Stimulated activated CD4-positive, alpha-beta T cell treated with anti-CD3 and anti-CD28 coated beads, Interleukin-4, amount 100 ng/mL, for 24 hours (primary cell): ENCODE results near the gene CYP11A1.
"Not testable (repeated sequence)": the region's sequence is repeated elsewhere in the genome, so short reads cannot be mapped to it uniquely, and the experiment has no call there.

Experiments
- DNase-seq: peaks from one replicate; pipeline ENCODE4 v3.0.0-alpha.2; 2020

The CYP11A1 gene

DNA sequence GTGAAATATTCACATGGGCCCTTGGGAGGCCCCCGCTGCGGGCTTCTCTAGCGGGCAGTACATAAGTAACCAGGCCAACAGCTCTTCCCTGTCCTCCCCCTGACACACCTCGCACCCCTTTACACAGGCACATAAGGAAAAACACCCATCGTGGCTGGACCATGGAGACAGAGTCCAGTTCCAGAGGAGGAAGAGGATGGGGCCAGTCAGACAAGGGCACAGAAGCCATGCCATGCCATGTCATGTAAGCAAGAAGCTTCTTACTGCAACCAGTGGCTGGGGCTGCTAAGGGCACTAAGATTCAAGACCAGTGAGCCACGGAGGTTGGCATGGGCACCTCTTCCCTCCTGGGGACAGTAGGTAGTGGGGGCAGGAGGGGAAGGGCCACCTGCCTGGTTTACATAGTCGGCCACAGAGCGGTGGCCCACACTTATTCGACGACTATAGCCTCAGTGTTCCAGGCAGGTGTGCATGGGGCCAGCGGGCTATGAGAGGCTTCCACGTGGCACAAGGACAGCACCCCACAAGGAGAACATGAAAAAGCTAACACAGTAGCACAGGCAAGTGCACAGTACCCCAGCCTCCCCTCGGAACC, 5.7 kb upstream of the CYP11A1 start:
- DNase-seq, result no peak

GRCh38 chr15:74370471-74370870, 3.0 kb upstream of the CYP11A1 start:
- no peak for DNase-seq

GRCh38 chr15:74369756-74370155, 2.3 kb upstream of the CYP11A1 start:
- no peak for DNase-seq

GRCh38 chr15:74369084-74369745, 1.8 kb upstream of the CYP11A1 start:
- DNase-seq, result no peak

DNA sequence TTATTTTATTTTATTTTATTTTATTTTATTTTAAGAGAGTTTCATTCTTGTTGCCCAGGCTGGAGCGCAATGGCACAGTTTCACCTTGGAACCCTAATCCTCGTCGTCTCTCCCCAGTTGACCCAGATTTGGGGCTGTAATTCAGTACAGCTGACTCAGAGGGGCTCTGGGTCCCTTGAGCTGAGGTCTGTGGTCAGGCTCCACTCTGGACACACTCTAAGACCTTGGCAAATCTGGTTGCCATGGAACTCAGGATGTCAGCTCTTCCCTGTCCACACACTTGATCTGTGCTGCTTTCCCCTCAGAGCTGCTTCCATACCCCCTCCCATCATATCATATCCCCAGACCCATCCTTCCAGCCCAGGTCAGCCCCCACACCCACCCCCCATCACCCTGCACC, 675 bp upstream of the CYP11A1 start:
- no peak for DNase-seq

DNA sequence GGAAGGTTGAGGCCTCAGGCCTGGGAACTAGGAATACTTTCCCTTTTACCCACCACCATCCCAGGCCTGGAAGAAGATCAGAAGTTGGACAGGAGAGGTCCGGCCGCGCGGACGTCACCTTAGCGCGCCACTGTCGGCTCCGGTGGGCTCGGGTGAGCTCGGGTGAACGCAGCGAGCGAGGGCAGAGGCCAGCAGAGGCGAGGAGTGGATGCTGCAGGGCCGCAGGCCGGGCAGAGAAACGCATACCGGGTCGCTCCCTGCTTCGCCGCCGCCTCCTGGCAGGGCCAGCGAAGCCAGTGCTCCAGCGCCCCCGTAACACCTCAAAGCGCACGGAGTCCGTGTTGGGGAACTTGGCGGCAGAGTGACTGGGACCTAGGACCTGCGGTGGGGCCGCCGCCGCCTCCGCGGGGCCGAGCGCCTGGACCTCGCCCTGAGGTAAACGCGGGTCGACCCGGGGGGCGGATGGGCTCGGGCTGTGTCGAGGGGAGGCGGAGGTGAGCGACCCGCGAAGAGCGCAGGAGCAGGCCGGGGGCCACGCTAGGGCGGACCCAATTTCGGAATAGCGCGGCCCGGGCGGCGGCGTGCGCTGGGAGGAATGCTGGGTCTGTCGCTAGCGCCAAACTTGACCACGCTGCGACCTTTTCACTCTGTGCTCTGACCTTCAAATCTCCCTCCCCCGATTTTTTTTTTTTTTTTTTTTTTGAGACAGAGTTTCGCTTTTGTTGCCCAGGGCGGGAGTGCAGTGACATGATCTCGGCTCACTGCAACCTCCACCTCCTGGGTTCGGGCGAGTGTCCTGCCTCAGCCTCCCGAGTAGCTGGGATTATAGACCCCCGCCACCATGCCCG, 1.6 kb downstream of the CYP11A1 start:
- DNase-seq, result no peak

DNA sequence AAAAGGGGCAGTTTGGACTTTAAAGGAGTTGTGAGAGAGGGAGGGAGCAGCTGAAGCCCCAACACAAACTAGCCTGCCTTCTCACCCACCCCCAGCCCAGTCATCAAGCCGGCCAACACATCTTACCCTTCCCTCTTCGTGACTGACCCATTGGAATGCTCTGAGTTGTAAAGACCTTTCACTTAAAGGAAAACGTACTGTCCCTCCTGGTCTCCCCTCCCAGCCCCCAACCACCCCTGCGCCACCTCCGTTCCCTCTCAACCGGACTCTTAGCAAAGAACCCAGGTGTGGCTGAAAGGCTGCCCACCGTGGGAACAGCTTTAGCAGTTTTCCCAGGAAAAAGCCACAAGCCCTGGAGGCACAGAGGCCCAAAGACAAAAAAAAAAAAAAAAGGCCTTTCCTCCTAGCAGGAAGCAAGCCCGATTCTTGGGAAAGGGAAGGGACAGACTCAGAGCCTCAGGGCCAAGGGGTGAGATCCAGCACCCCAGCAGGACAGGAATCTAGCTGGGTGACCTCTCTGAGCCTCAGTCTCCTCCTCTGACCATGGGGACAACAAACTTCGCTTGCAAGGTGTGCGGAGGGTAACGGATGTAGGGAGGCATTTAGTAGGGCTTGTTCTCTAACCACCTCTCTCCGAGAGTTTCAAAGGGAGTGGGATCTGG, 2.4 kb downstream of the CYP11A1 start:
- DNase-seq, result no peak

GRCh38 chr15:74362482-74362881, 5.0 kb downstream of the CYP11A1 start:
- DNase-seq, result no peak

GRCh38 chr15:74360855-74361254, 6.6 kb downstream of the CYP11A1 start:
- not testable (repeated sequence) for DNase-seq

DNA sequence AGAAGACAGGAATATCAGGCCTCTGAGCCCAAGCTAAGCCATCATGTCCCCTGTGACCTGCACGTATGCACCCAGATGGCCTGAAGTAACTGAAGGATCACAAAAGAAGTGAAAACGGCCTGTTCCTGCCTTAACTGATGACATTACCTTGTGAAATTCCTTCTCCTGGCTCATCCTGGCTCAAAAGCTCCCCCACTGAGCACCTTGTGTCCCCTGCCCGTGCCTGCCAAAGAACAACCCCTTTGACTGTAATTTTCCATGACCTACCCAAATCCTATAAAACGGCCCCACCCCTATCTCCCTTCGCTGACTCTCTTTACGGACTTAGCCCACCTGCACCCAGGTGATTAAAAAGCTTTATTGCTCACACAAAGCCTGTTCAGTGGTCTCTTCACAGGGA, 8.1 kb downstream of the CYP11A1 start:
- DNase-seq, result not testable (repeated sequence)

DNA sequence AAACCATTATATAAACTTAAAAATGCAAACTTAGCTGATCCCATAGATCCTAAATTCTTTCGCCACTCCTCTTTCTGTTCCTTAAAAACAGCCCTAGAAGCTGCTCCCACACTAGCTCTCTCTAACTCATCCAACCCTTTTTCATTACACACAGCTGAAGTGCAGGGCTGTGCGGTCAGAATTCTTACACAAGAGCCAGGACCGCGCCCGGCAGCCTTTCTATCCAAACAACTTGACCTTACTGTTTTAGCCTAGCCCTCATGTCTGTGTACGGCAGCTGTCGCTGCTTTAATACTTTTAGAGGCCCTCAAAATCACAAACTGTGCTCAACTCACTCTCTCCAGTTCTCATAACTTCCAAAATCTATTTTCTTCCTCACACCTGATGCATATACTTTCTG, 9.9 kb downstream of the CYP11A1 start:
- not testable (repeated sequence) for DNase-seq

GRCh38 chr15:74356050-74356449, 11.4 kb downstream of the CYP11A1 start:
- DNase-seq, result not testable (repeated sequence)

- not testable (repeated sequence) for DNase-seq
These were observed 13.5 kb downstream of the CYP11A1 start for GRCh38 chr15:74353992-74354391.

DNA sequence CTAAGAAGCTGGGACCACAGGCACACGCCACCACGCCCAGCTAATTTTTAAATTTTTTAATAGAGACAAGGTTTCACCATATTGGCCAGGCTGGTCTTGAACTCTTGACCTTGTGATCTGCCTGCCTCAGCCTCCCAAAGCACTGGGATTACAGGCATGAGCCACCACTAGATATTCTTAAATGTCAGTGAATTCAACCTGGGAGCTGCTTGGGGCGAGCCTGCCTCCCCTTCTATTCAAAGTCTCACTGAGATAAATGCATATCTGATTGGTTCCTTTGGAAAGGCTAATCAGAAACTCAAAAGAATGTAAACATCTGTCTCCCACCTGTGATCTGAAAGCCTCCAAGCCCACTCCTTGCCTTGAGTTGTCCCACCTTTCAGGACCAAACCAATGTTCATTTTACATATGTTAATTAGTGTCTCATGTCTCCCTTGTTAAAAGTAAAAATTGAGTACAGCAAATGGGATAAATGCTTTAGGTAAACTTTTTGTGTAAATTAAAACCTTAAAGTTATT, 15.0 kb downstream of the CYP11A1 start:
- DNase-seq, result no peak

DNA sequence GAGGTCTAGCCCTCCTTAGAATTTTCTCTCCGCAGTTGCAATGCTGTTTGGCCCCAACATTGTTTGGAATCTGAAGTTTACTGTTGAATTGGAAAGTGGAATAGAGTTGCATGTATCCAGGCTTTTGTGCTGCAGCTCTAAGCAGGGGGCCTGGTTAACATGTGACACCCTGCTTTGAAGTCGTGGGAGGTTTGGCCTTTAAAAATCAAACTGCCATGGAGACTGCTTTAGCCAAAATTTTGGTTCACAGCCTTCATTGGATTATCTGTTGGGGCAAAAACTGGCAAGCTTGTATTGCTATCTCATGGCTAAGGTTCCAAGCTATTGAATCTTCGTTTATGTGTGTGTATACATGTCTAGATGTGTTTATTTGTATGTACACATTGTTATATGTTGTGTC, 15.8 kb downstream of the CYP11A1 start:
- DNase-seq, result no peak

DNA sequence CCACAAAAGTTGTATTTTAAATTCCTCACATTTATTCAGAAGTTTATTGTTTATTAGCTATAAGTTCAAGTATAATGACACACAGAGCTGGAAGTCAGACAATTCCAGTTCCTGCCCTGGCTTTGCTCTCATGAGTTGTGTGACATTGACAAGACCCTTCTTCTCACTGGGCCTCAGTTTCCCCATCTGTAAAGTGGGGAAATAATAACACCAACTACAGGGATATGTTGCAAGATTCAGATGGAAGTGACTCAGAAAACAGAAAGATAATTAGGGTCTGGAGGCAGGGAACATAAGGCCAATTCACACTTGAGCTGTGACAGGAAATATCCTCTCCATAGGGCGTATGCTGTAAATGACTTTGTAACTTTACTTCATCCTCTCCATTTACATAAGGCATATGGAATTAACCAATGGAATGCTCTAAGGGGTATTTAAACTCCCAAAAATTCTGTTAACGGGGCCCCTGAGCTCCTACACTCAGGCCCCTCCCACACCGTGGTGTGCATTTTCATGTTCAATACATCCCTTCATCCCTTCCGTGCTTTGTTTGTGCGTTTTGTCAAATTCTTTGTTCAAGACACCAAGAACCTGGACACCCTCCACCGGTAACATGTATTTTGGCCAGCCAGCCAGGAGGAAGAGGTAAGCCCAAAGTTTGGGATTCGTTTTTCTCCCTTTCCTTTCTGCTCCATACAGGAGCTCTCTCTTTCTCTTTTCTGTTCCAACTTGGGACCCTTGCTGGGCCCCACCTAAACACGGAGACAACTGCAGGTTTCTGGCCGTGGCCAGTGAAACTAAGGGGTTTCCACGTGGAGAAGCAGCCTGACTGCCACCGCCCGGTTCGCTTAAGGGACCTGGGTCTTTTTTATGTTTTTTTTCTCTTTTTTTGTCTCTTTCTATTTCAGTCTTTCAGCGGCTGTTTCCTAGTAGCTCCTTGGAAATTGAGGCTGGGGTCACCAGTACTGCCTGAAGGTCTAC, 16.9 kb downstream of the CYP11A1 start:
- DNase-seq, result no peak

DNA sequence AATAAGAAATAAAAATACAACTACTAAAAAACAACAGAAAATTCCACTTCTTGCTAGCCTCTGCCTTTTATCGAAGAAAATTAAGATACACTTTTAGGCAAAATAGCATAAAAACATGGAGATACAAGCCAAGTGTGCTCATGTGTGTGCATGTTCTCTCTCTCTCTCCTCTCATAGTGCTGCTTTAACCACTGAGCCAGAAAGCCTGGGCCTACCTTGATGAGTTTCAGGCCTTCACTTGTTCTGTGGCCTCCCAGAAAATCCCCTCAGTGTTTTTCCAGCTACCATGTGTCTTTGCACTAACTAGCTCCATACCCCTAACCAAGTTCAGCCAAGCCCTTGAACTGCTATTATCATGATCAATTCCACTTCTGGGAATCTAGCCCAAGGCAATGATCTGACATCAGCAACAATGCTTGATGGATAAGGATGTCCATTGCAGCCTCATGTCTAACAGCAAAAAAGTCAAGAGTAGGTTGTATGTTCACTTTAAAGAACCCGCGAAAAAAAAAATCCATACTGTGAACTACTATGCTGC, 18.1 kb downstream of the CYP11A1 start:
- no peak for DNase-seq

DNA sequence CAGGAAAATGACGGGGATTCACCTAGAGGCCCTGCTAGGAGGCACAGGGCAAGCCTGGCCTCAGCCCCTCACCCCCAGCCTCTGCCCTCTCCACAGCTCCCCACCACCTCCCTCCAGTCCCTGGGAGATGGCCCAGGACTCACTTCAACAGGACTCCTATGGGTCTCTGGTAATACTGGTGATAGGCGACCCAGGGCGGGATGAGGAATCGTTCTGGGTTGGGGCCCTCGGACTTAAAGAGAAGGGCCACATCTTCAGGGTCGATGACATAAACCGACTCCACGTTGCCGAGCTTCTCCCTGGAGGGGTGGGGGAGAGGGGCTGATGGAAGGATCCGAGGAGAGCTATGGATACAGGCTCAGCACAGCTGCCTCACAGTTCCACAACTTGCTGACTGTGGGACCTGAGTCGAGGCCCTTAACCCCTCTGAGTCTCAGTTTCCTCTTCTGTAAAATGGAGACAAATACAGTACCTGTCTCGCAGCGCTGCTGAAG, 19.6 kb downstream of the CYP11A1 start:
- no peak for DNase-seq

DNA sequence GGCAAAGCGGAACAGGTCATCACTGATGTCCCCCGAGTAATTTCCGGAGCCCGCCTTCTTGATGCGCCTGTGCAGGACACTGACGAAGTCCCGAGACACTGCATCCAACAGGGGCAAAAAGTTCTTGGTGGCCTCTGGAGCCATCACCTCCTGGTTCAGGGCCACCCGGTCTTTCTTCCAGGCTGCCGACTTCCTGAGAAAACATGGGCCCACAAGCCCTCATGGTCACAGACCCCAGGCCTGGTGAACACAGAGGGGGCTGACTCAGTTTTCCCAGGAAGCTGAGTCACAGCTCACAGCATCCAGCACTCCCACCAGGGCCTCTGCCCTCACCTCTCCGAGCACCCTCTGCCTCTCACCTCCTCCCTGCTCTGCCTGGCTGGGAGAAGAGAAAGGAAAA, 22.4 kb downstream of the CYP11A1 start:
- DNase-seq, result no peak

- no peak for DNase-seq
These were observed 23.7 kb downstream of the CYP11A1 start for GRCh38 chr15:74343797-74344127.

- DNase-seq, result no peak
These were observed 24.2 kb downstream of the CYP11A1 start for GRCh38 chr15:74343127-74343796.
